Measurements from ENCODE around the gene LALBA. TPM values are rescaled to one million over a fixed set of nuclear protein-coding genes. Genes with fewer than 3 reads are reported as not detected.

LALBA gene
- total and polyA plus RNA-seq, 2 of the 8 experiments (the other 6 are each of a cell fraction or from before 2014, with no cell fraction given), result not detected

DNA sequence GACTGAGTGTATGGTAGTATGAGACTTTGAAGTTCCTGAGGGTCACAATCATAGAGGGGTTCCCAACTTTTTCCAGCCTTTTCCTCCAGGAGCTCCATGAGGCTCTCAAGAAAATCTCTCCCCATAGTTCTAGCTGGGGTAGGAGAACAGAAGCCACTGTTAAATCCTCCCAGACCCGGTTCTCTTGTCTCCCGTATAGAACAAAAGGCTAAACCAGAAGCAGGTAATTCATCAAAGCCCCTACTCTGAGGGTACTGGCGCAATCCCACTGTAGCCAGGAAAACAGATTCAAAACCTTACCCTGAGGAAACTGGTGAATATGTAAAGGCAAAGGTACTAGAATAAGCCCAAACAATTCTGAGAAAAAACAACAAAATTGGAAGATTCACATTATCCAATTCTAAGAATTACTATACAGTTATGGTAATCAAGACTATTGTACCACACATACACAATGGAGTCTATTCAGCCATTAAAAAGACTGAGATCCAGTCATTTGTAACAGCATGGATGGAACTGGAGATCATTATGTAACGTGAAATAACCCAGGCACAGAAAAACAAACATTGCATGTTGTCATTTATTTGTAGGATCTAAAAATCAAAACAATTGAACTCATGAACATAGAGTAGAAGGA lies 23.9 kb downstream of the LALBA start:
- H3K4me3 ChIP-seq (ENCODE audit: extremely low read depth in 1 of 4, insufficient read depth in 2 of 4, low read depth in 3 of 4, low read length in 4 of 4), result no peak overlapping the region
- no peaks in the 10 kb centered on the region for H3K9me3 ChIP-seq (ENCODE audit: insufficient read depth in 2 of 2, low read depth in 1 of 2, low read length in 1 of 2)
- CTCF ChIA-PET (ENCODE audit: partially characterized antibody), result interaction anchor here (0.7 to 10.3 kb wide), 2 partner anchors 72 to 699 kb away, joined by 4 to 388 read pairs; no protein-coding TSS in a partner anchor
- no peak overlapping the region for H3K56ac ChIP-seq (replicated peaks; ENCODE audit: insufficient read length, low read depth, low read length)
- no peak overlapping the region for H3K18ac ChIP-seq (ENCODE audit: extremely low read depth, low read length)
- H2AK5ac ChIP-seq (ENCODE audit: low read depth, low read length), result no peak overlapping the region
- H3K79me1 ChIP-seq (ENCODE audit: low read depth, low read length), result no peaks in the 10 kb centered on the region
- no peak for DNase-seq (ENCODE audit: low read depth in 1 of 2, low spot score in 2 of 2)
- no peaks in the 10 kb centered on the region for H3K4me1 ChIP-seq (replicated peaks in 1 of 4; ENCODE audit: control insufficient read depth in 3 of 4, insufficient read depth in 4 of 4, low read length in 3 of 4)
- H2AFZ ChIP-seq (ENCODE audit: low read length), result no peak overlapping the region
- H4K5ac ChIP-seq (ENCODE audit: insufficient read length, low read depth, low read length), result no peak overlapping the region
- no peak overlapping the region for H2BK15ac ChIP-seq (ENCODE audit: low read length)
- H2BK5ac ChIP-seq (ENCODE audit: low read depth, low read length), result no peak overlapping the region
- H2BK12ac ChIP-seq (ENCODE audit: low read depth, low read length), result no peak overlapping the region
- POLR2A ChIA-PET (ENCODE audit: partially characterized antibody), result interaction anchor here (1.2 kb wide), 1 partner anchor 10 kb away, joined by 3 read pairs; no protein-coding TSS in a partner anchor
- H3K79me2 ChIP-seq (ENCODE audit: control insufficient read depth in 1 of 2, insufficient read depth in 2 of 2, low read length in 2 of 2), result no peaks in the 10 kb centered on the region
- H3K36me3 ChIP-seq (ENCODE audit: control insufficient read depth in 2 of 4, insufficient read depth in 4 of 4, low read length in 3 of 4), result no peaks in the 10 kb centered on the region
- H3K23ac ChIP-seq (ENCODE audit: insufficient read length), result no peak overlapping the region
- H3K23me2 ChIP-seq (ENCODE audit: low read depth, low read length), result no peaks in the 10 kb centered on the region
- H2BK120ac ChIP-seq (replicated peaks; ENCODE audit: low read depth, low read length), result no peak overlapping the region
- no peak overlapping the region for H3K9ac ChIP-seq (replicated peaks in 1 of 4; ENCODE audit: extremely low read depth in 1 of 4, low read depth in 3 of 4, low read length in 3 of 4)
- no peak overlapping the region for H3K4ac ChIP-seq (replicated peaks; ENCODE audit: insufficient read length, low read depth, low read length)
- H4K8ac ChIP-seq (ENCODE audit: extremely low read depth, insufficient read depth, low read length), result no peak overlapping the region
- 93% methylated on average over 4 of the region's 4 CpGs; no CpG with 5 or more reads in 1 of the 2 experiments for WGBS, 2 experiments (ENCODE audit: extremely low coverage in 1 of 2, insufficient coverage in 1 of 2, insufficient read length in 1 of 2, insufficient replicate concordance in 2 of 2, low coverage in 1 of 2, low lambda C conversion rate in 2 of 2, missing lambda C conversion rate in 1 of 2)
- H3K4me2 ChIP-seq (ENCODE audit: insufficient read depth in 1 of 2, low read depth in 2 of 2, low read length in 2 of 2), result no peak overlapping the region
- H3K27ac ChIP-seq (ENCODE audit: low read depth, low read length), result no peak overlapping the region
- no peaks in the 10 kb centered on the region for H3K27me3 ChIP-seq (replicated peaks in 1 of 4; ENCODE audit: control insufficient read depth in 3 of 4, extremely low read depth in 1 of 4, insufficient read depth in 3 of 4, low read length in 3 of 4)
- no peaks in the 10 kb centered on the region for H4K20me1 ChIP-seq (replicated peaks in 1 of 2; ENCODE audit: control insufficient read depth in 1 of 2, insufficient read depth in 2 of 2, low read length in 2 of 2)
- H3K14ac ChIP-seq (ENCODE audit: insufficient read length), result no peak overlapping the region
- no peak overlapping the region for H4K91ac ChIP-seq (replicated peaks; ENCODE audit: insufficient read length, low read length)
- H2BK20ac ChIP-seq (ENCODE audit: low read length), result no peak overlapping the region
- no peak for FAIRE-seq
- no peak for TF ChIP-seq KDM5A (IDR thresholded peaks at IDR 0.05; ENCODE audit: low read length)
- TF ChIP-seq, protein P1, sequence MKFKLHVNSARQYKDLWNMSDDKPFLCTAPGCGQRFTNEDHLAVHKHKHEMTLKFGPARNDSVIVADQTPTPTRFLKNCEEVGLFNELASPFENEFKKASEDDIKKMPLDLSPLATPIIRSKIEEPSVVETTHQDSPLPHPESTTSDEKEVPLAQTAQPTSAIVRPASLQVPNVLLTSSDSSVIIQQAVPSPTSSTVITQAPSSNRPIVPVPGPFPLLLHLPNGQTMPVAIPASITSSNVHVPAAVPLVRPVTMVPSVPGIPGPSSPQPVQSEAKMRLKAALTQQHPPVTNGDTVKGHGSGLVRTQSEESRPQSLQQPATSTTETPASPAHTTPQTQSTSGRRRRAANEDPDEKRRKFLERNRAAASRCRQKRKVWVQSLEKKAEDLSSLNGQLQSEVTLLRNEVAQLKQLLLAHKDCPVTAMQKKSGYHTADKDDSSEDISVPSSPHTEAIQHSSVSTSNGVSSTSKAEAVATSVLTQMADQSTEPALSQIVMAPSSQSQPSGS (IDR thresholded peaks at IDR 0.05; ENCODE audit: low read length), result no peak
- no peak for TF ChIP-seq POU5F1 (IDR thresholded peaks at IDR 0.05; ENCODE audit: low read depth, low read length)
- no peak for TF ChIP-seq TAF7 (optimal IDR thresholded peaks at IDR 0.05; ENCODE audit: borderline replicate concordance, low read depth, low read length)
- TF ChIP-seq RNF2 (IDR thresholded peaks at IDR 0.05; ENCODE audit: borderline replicate concordance, low read depth, low read length, missing control alignments, poor library complexity, severe bottlenecking), result no peak
- TF ChIP-seq, protein P2, sequence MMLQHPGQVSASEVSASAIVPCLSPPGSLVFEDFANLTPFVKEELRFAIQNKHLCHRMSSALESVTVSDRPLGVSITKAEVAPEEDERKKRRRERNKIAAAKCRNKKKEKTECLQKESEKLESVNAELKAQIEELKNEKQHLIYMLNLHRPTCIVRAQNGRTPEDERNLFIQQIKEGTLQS (IDR thresholded peaks at IDR 0.05; ENCODE audit: insufficient read depth, low read depth, low read length), result no peak
- no peak for TF ChIP-seq NRF1 (IDR thresholded peaks at IDR 0.05; ENCODE audit: low read depth, low read length)
- TF ChIP-seq SIRT6 (IDR thresholded peaks at IDR 0.05; ENCODE audit: low read length), result no peak
- no peak for TF ChIP-seq JUN (IDR thresholded peaks at IDR 0.05; ENCODE audit: low read depth, low read length)
- TF ChIP-seq BACH1 (IDR thresholded peaks at IDR 0.05; ENCODE audit: low read length), result no peak
- no peak for TF ChIP-seq GTF2F1 (IDR thresholded peaks at IDR 0.05; ENCODE audit: borderline replicate concordance, low read depth, low read length)

Measured in H1 (cell line).